ENCODE results near the gene SRGAP3.

SRGAP3 gene

DNA sequence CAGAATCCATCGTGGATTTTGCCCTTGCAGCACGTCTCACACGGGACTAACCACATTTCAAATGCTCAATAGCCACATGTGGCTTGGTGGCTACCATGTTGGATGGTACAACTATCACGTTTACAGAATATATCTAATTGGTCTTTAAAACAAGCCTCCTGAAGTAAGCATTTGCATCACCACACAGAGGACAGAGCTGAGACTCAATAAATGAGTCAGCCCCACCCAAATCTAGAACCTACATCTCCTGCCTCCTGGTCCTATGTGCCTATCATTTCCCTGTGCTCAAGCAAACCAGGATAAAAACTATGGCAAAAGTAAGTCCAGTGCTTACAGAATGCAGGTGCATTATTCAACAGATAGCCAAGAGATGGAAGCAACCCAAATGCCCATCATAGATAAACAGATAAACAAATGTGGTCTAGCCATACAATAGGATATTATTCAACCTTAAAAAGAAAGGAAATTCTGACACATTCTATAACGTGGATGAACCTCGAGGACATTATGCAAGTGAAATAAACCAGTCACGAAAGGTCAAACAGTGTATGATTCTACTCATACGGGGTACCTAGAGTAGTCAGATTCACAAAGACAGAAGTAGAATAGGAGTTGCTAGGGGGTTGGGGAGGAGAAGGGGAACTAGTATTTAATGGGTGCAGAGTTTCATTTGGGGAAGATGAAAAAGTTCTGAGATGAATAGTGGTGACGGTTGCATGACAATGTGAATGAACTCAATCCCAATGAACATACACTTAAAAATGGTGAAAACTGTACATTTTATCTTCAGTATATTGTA, 43.9 kb downstream of the SRGAP3 start:
- in situ Hi-C loops (cut with HindIII; ENCODE audit: low sequenced_read_pairs) = no loop called here

- in situ Hi-C loops (cut with HindIII; ENCODE audit: low sequenced_read_pairs) = no loop called here
These were observed 45.0 kb downstream of the SRGAP3 start for GRCh38 chr3:9204253-9204992.

- in situ Hi-C loops (cut with HindIII; ENCODE audit: low sequenced_read_pairs) = no loop called here
These were observed 46.1 kb downstream of the SRGAP3 start for GRCh38 chr3:9203317-9203716.

DNA sequence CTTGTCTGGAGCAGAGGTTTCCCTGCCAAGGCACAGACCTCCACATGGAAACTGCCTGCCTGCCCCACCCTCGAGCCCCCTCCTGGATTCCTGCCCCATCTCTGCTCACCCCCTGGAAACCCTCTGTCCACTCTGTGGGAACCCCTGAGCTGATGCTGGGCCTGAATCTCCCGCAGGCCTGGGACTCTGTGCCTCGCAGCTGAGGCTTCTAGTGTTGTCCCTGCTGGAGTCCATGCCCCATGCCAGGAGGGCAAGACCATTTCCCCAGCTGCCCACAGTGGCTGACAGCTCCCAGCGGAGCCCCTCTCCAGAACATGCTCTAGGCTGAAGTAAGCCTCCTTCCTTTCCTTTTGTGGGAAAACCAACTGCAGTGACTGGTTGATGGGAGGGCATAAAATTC, 46.9 kb downstream of the SRGAP3 start:
- in situ Hi-C loops (cut with HindIII; ENCODE audit: low sequenced_read_pairs) = no loop called here

DNA sequence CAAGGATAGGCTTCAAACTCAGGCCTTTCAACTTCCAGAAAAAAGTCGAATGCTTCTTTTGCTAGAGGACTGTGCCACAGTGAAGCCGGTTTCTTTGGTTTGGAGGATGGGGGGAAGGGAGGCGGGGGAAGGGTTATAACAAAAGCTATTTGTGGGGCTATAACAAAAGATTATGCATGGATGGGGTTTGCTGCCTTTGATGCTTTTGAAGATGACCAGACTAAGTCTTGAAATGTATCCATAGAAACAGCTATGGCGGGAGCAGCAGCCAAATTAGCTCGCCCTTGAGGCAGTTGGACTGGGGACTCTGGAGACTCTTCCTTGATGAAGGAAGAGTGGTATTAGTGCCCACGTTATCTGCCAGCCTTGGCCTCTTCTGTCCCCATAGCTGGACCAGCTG, 47.5 kb downstream of the SRGAP3 start:
- in situ Hi-C loops (cut with HindIII; ENCODE audit: low sequenced_read_pairs) = no loop called here

DNA sequence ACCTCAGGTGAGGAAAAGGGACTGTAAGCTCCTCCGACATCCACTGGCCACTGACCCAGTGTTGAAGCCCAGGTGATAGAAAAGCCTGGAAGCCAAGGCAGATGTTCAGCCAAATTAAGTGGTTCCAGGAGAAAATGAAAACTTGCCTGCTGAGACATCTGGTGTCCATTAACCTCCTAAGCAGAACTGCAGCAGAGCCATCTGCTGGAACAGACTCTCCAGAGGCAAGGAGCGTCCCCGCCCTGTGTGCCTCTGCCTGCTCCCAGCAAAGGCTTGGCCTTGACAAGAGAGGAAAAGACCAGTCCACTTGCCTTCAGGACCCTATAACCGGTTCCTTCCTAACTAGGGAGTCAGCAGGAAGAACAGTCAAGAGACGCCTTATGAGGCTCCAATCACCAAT, 48.2 kb downstream of the SRGAP3 start:
- in situ Hi-C loops (cut with HindIII; ENCODE audit: low sequenced_read_pairs) = no loop called here

DNA sequence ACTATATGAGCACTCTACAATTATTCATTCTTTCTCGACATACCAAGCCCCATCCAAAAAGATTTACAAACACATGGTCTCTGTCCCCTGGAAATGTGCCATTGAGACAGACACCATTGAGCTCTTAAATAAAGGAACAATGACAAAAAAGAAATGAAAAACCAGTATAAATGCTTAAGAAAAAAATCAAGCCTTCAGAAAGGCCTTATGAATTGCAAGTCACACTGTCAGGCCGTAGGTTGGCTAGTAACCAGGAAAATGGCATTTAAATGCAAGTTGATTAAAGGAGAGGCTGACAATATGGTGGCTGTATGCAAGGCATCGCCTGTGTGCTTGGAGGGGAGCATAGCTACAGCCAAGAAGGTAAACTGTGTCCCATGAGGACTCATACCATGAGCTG, 49.7 kb downstream of the SRGAP3 start:
- in situ Hi-C loops (cut with HindIII; ENCODE audit: low sequenced_read_pairs) = no loop called here

DNA sequence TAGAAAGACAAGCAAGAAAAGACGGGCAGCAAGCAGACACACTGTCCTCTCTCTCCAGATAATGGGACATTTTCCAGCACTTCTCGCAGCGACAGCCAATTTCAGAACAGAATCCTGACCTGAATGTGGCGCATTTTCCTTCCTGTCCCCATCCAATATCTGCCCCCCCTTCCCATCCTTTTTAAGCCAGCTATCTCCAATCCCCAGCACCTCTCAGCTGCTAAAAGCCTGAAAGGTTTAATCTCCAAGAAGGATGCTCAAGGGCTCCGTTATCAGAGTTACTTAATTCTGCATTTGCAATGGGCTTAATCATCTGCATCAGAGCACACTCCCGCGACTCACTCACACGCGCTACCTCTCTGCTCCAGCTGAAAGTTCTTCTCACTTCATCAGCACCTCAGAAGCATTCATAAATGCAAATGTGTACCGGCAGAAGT, 50.5 kb downstream of the SRGAP3 start:
- in situ Hi-C loops (cut with HindIII; ENCODE audit: low sequenced_read_pairs) = no loop called here

DNA sequence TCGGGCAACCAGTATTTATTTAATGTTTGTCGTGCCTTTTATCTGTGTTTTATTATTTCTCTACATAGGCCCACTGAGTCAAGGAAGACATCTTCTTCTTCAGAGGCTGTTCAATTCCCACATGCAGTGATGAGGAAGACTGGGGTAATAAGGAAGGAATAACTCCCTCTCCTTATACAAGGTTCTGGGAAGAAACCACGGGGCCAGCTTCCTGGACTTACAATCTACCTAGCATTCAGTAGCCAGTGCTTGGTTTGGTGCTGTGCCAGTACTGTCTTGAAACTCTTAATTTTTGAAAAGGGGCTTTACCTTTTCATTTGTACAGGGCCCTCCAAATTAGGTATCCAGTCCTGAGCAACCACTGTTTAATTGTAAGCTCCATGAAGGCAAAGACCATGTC, 51.2 kb downstream of the SRGAP3 start:
- in situ Hi-C loops (cut with HindIII; ENCODE audit: low sequenced_read_pairs) = no loop called here

GRCh38 chr3:9196020-9196419, 53.4 kb downstream of the SRGAP3 start:
- in situ Hi-C loops (cut with HindIII; ENCODE audit: low sequenced_read_pairs) = no loop called here

- in situ Hi-C loops (cut with HindIII; ENCODE audit: low sequenced_read_pairs) = no loop called here
These were observed 54.1 kb downstream of the SRGAP3 start for GRCh38 chr3:9195390-9195789.

GRCh38 chr3:9194509-9195184, 54.8 kb downstream of the SRGAP3 start:
- in situ Hi-C loops (cut with HindIII; ENCODE audit: low sequenced_read_pairs) = no loop called here

DNA sequence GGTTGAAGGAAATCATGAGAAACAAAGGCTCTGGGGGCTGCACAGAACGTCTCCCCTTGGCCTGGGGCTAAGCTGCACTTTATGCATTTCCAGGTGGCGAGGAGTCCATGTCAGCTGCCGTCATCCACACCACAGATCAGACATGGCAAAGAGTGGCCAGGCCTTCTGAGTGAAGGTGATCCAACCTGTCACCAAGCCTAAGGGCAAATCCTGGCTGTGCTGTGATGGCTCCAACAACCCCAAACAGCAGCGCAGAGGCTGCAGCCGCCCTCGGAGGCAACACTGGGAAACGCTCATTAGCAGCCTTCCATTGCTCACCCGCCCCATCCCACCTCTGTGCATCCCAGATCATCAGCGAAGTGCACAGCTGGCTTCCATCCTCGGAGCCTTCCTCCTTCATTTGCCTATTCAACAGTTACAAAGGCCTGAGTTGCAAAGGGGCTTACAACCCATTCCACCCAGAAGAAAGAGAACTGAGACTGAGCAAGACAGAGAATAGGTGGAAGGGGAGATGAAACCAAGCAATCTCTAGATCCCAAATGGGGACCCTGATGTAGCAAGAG, 55.7 kb downstream of the SRGAP3 start:
- in situ Hi-C loops (cut with HindIII; ENCODE audit: low sequenced_read_pairs) = no loop called here

GRCh38 chr3:9193211-9193610, 56.2 kb downstream of the SRGAP3 start:
- in situ Hi-C loops (cut with HindIII; ENCODE audit: low sequenced_read_pairs) = no loop called here

DNA sequence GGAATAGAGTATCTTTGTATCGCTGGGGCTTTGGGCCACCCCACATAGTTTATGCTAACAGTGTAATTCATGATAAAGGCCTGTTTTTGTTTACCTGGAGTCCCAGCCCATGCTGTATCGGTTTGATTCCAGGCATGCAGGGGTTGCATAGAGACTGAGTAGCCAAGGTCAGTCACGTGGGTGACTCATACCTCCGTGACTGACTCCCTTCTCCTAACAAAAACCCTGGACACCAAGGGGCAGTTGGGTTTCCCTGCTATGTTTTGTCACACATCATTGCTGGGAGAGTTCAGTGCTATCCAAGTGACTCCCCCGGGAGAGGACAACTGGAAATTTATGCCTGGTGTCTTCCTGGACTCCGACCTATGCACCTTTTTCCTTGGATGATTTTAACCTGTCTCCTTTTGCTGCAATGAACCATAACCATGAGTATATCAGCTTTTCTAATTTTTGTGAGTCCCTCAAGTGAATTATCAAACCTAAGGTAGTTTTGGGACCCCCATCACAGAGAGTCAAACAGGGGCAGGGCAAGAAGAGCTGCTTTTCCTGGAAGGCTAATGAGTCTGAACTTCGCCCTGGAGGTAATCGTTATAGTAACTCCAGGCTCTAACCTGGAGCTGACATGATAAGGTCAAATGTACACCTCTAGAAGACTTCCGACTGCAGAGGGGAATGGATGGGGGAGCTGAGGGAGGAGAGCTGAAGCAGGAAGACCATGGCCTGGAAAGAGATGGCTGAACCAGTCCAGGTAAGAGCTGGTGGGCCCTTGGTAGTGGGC, 57.0 kb downstream of the SRGAP3 start:
- in situ Hi-C loops (cut with HindIII; ENCODE audit: low sequenced_read_pairs) = no loop called here

- in situ Hi-C loops (cut with HindIII; ENCODE audit: low sequenced_read_pairs) = no loop called here
These were observed 59.2 kb downstream of the SRGAP3 start for GRCh38 chr3:9190276-9190675.

DNA sequence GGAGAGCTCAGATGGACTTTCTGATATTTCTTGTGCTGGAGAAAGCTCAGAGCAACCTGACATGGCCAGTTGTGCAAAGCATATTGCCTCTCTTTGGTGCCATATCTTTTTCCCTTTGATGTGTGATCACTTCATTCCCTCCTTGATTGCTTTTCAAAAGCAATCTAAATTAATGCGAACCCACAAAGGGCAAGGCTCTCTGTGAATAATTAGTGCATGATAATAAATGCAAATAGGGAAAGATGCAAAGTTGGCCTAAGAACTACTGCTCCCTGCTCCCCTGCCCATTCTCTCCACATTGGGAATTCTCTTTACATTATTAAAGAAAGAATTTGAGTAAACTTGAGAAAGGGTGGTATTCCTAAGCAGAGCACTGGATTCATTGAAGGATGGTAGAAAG, 60.9 kb downstream of the SRGAP3 start:
- in situ Hi-C loops (cut with HindIII; ENCODE audit: low sequenced_read_pairs) = no loop called here

DNA sequence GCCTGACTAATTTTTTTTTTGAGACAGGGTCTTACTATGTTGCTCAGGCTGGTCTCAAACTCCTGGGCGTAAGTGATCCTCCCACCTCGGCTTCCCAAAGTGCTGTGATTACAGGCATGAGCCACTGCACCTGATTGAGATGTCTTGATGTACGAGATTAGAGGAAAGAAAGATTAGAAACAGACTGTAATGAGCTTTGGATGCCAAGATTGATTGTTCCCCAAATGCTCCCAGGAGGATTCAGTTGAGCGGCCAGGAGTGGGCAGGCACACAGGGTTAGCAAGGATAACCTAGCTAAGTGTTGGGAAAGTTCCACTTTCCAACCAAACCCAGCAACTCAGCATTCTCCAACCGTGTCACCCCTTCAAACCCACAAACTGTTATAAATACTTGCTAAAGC, 63.7 kb downstream of the SRGAP3 start:
- in situ Hi-C loops (cut with HindIII; ENCODE audit: low sequenced_read_pairs) = no loop called here

DNA sequence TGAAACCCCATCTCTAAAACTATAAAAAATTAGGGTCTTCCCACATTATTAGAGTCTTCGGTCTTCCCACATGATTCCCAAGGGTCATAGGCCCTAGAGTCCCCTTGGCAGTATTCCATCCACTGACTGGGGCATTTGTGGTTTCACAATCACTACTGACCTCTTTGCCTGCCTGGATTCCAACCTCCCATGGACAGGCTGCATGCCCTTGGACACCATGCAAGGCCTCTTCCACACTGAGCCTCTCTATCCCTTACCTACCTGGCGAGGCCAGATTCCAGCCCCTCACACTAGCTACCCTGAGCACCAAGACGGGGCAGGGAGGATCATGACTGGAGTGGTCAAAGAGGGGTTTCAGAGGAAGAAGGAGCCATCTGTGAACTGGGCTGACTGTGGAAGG, 64.4 kb downstream of the SRGAP3 start:
- in situ Hi-C loops (cut with HindIII; ENCODE audit: low sequenced_read_pairs) = no loop called here

DNA sequence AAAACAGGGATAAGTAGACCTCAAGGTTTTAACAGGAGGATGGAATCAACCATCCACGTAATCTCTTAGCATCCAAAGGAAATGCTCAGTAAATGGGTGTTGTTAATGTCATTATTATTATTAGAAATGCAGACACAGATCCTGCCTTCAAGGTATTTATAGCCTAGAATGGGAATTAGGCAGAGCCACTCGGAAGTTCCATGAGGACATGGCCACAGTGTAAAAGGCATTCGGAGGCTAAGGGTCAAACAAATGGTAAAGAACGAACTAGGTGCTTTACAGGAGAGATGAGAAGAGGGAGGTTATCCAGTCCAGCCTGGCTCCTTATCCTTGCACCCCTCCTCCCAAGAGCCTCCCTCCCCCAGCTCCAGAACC, 65.0 kb downstream of the SRGAP3 start:
- in situ Hi-C loops (cut with HindIII; ENCODE audit: low sequenced_read_pairs) = no loop called here

All from endothelial cell of hepatic sinusoid (primary cell).